HG02798 (cell line): ENCODE data around the gene ADH1C.
"Not testable (repeated sequence)": the region's sequence is repeated elsewhere in the genome, so short reads cannot be mapped to it uniquely, and the experiment has no call there.

Experiments used
- ATAC-seq: cut with Tn5 transposase; IDR thresholded peaks from one replicate; pipeline ENCODE4 v1.9.1; 2021; ENCODE audit warnings: mild to moderate bottlenecking; ENCODE audit not compliant: unreplicated experiment, poor library complexity

Gene ADH1C

DNA sequence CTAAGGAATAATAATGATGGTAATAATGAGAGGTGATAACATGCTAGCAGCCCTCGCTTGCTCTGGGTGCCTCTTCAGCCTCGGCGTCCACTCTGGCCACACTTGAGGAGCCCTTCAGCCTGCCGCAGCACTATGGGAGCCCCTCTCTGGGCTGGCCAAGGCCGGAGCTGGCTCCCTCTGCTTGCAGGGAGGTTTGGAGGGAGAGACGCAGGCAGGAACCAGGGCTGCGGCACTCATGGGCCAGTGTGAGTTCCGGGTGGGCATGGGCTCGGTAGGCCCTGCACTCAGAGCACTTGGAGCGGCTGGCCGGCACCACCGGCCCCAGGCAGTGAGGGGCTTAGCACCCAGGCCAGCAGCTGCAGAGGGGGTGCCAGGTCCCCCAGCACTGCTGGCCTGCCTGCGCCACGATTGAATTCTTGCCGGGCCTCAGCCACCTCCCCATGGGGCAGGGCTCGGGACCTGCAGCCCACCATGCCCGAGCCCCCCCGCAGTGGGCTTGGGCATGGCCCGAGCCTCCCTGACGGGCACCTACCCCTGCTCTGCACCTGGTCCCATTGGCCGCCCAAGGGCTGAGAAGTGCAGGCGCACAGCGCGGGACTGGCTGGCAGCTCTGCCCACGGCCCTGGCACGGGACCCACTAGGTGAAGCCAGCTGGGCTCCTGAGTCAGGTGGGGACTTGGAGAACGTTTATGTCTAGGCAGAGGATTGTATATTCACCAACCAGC lies 7.1 kb upstream of the ADH1C start:
- ATAC-seq = no peak

DNA sequence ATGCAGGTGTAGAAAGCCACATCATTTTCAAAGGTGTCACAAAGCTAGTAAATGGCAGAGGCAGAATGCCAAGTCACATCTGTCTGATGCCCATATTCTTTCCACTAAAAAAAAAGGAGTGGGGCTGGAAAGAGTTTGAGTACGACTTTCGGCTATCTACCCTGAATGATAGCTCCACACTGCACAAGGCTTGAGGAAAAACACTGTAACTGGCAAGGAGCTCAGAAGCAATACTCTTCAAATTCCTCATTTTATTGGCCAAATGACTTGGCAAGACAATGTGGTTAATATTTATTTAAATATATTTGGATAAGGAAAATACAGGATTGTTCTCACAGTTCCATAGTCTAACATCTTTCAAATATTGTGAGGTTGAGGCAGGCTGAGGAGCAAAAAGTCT lies 5.4 kb upstream of the ADH1C start:
- no peak for ATAC-seq

- peak; percentile 72 for ATAC-seq
Observed at GRCh38 chr4:99356992-99357391, 4.4 kb upstream of the ADH1C start.

DNA sequence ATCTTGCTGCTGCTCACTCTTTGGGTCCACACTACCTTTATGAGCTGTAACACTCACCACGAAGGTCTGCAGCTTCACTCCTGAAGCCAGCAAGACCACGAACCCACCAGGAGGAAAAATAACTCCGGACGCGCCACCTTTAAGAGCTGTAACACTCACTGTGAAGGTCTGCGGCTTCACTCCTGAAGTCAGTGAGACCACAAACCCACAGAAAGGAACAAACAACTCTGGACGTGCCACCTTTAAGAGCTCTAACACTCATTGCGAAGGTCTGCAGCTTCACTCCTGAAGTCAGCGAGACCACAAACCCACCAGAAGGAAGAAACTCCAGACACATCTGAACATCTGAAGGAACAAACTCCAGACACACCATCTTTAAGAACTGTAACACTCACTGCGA lies 3.6 kb upstream of the ADH1C start:
- not testable (repeated sequence) for ATAC-seq

DNA sequence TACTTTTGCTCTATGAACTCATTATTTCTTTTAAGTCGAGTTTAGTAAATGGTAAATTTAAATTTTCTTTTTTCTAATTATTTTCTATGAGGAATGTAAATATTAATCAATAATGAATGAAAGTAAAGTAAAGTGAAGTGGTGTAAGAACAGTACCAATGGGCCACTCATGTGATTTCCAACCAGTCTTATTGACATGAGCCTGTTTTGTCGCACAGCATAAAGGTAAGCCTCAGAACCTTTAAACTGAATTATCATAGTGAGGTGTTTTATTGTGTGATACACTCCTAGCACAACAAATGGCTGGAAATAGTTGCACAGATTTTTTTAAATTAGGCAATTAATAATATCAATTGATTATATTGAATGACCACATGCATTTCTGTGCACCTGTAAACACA lies 1.1 kb downstream of the ADH1C start:
- ATAC-seq = no peak

GRCh38 chr4:99349338-99349737 lies 3.2 kb downstream of the ADH1C start:
- no peak for ATAC-seq

GRCh38 chr4:99342624-99343023 lies 9.9 kb downstream of the ADH1C start:
- not testable (repeated sequence) for ATAC-seq

- no peak for ATAC-seq
Observed at GRCh38 chr4:99341426-99341825, 11.1 kb downstream of the ADH1C start.

- ATAC-seq = no peak
Observed at GRCh38 chr4:99339172-99339571, 13.4 kb downstream of the ADH1C start.

DNA sequence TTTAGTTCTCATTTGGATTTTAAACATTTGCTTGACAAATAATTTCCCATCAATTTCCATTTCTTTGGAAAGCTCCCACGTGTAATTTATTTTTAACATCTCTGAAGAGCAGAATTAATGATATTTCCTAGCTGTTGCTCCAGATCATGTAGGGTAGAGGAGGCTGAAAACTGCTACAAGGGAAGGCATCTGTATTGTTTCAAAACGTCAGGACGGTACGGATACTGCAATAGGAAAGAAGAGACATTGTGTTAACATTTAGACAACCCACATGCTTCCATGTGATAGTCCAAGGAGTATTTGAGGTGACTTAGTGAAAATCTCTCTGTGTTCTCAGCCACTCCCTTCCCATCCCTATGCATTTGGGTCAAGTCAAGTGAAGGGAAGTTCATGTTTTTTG lies 16.0 kb downstream of the ADH1C start:
- ATAC-seq = no peak

GRCh38 chr4:99334880-99335279 lies 17.7 kb downstream of the ADH1C start:
- no peak for ATAC-seq

DNA sequence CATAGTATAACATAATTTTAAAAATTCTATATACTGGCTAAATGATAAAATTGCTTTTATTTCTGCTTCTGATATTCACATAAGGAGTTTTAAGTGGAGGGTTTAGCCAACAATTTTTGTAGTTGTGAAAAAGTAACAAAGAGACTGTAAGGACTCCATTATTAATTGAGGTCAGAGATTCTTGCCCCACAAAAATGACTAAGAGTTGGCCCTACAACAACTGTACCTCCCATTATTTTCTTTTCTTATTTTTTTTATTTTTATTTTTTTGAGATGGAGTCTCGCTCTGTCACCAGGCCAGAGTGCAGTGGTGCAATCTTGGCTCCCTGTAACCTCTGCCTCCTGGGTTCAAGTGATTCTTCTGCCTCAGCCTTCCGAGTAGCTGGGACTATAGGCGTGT lies 21.9 kb downstream of the ADH1C start:
- ATAC-seq = no peak

GRCh38 chr4:99329876-99330275 lies 22.7 kb downstream of the ADH1C start:
- no peak for ATAC-seq

- ATAC-seq = no peak
Observed at GRCh38 chr4:99324979-99325378, 27.6 kb downstream of the ADH1C start.

GRCh38 chr4:99324361-99324760 lies 28.2 kb downstream of the ADH1C start:
- ATAC-seq = no peak

DNA sequence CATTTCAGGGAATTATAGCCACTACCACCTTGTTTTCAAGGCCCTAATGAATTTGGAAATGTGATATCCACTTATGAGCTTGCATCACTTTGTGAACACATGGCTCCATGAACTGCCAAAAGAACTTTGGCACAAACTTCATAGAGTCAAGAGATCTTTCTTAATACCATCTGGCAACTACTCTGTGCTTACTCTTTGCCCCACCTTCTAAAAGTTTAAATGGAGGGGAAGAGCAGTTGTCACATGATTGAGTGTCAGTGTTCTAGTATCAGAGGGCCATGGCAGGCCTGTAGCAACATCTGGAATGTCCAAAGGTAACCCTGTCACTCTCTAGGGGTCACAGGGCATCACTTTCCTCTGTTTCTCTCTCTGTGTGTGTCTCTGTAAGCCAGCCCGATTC lies 28.8 kb downstream of the ADH1C start:
- ATAC-seq = no peak

GRCh38 chr4:99321241-99322191 lies 31.0 kb downstream of the ADH1C start, which contains the start of gene ADH1B:
Gene ADH1B, minus strand, starts transcription at chr4:99321401. Its CDS starts 70 bp downstream, at chr4:99321331.
- ATAC-seq = no peak

GRCh38 chr4:99317811-99318210 lies 34.7 kb downstream of the ADH1C start:
- ATAC-seq = not testable (repeated sequence)

GRCh38 chr4:99317354-99317753 lies 35.2 kb downstream of the ADH1C start:
- ATAC-seq = no peak

DNA sequence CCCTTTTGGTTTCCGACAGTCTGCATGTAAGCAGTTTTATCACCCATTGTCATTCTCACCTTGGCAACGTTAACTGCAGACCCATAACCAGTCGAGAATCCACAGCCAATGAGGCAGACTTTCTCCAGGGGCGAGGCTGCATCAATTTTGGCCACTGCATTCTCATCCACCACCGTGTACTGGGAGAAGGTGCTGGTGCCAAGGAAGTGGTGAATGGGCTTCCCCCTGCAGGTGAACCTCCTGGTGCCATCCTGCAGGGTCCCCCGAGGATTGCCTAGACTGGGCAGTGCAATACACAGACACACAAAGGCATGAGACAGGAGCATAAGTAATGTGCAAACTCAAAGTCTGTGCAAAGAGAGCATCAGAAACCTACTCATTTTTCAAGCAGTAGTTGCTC lies 36.7 kb downstream of the ADH1C start:
- ATAC-seq = no peak

GRCh38 chr4:99314211-99314610 lies 38.3 kb downstream of the ADH1C start:
- ATAC-seq = no peak
